Measurements from ENCODE around the gene ZNF438. TPM values are rescaled to one million over a fixed set of nuclear protein-coding genes. Genes with fewer than 3 reads are reported as not detected.
"Not testable (repeated sequence)": the region's sequence is repeated elsewhere in the genome, so short reads cannot be mapped to it uniquely, and the experiment has no call there.

The ZNF438 gene
- total RNA-seq, 1 donor: 4.3 TPM

DNA sequence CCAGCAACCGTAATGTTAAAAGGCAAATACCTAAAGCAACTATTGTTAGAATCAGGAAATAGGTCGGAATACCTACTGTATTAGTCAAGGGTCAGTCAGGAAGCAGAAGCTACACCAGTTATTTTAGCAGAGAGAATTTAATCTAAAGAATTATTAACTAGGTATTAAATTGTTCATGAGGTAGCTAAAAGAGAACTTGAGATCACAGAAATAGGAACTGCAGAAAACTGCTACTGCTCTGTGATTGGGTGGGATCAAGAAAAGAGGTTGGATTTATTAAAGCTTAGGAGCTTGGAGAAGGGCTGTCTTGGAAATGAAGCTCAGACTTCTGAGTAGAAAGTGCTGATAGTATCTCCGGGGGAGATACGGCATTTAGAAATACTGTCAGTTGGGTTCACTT, 20.0 kb upstream of the ZNF438 start:
- Histone ChIP-seq H3K79me2 (ENCODE audit: insufficient read depth, low read length) (no peaks in the 10 kb centered on the region), H3K27ac (ENCODE audit: low read depth, low read length) (no peak overlapping the region), H3K27me3 (ENCODE audit: insufficient read depth, low read length) (no peaks in the 10 kb centered on the region), H2AFZ (ENCODE audit: low read length) (peak overlapping the region; percentile 50), H3K36me3 (ENCODE audit: insufficient read depth, low read length) (no peaks in the 10 kb centered on the region), H3K4me2 (ENCODE audit: insufficient read depth, low read length) (no peak overlapping the region), H3K4me1 (ENCODE audit: insufficient read depth, low read length) (peaks cover 8% of the 10 kb centered on the region), H3K9me3 (ENCODE audit: low read depth, low read length) (no peaks in the 10 kb centered on the region), H3K4me3 (ENCODE audit: insufficient read depth, low read length) (no peak overlapping the region), H4K20me1 (ENCODE audit: insufficient read depth, low read length) (no peaks in the 10 kb centered on the region)
- TF ChIP-seq CTCF (IDR thresholded peaks at IDR 0.05; ENCODE audit: extremely low read depth, low read depth, low read length): no peak
- peak; percentile 47 for DNase-seq (ENCODE audit: insufficient read length, low spot score, missing footprints)

GRCh38 chr10:31042670-31043069, 11.0 kb upstream of the ZNF438 start:
- no peaks in the 10 kb centered on the region for H3K79me2 ChIP-seq (ENCODE audit: insufficient read depth, low read length)
- DNase-seq (ENCODE audit: insufficient read length, low spot score, missing footprints): no peak
- H4K20me1 ChIP-seq (ENCODE audit: insufficient read depth, low read length): no peaks in the 10 kb centered on the region
- H3K9me3 ChIP-seq (ENCODE audit: low read depth, low read length): no peaks in the 10 kb centered on the region
- H3K27ac ChIP-seq (ENCODE audit: low read depth, low read length): no peak overlapping the region
- no peak overlapping the region for H3K4me3 ChIP-seq (ENCODE audit: insufficient read depth, low read length)
- H2AFZ ChIP-seq (ENCODE audit: low read length): no peak overlapping the region
- no peaks in the 10 kb centered on the region for H3K27me3 ChIP-seq (ENCODE audit: insufficient read depth, low read length)
- no peaks in the 10 kb centered on the region for H3K4me1 ChIP-seq (ENCODE audit: insufficient read depth, low read length)
- H3K4me2 ChIP-seq (ENCODE audit: insufficient read depth, low read length): no peak overlapping the region
- TF ChIP-seq CTCF (IDR thresholded peaks at IDR 0.05; ENCODE audit: extremely low read depth, low read depth, low read length): no peak
- no peaks in the 10 kb centered on the region for H3K36me3 ChIP-seq (ENCODE audit: insufficient read depth, low read length)

DNA sequence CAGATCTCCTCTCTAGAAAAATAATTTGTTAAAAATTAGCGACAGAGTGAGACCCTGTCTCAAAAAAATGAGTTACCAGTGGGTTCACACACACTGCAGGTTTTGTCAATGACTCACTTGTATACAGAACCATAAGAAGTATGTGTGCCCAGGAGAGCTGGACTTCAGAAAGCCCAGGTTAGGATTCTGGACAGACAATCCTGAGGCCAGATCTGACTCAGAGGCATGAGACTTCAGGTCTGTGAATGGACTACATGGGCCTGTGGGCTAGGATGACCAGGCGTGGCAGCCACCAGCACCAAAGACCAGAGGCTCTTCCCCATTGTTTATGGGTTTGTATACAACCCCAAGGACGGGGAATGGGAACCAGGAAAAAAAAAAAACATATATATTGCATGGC, 9.3 kb upstream of the ZNF438 start:
- Histone ChIP-seq H3K4me2 (ENCODE audit: insufficient read depth, low read length) (no peak overlapping the region), H2AFZ (ENCODE audit: low read length) (no peak overlapping the region), H4K20me1 (ENCODE audit: insufficient read depth, low read length) (no peaks in the 10 kb centered on the region), H3K79me2 (ENCODE audit: insufficient read depth, low read length) (no peaks in the 10 kb centered on the region), H3K27ac (ENCODE audit: low read depth, low read length) (no peak overlapping the region), H3K27me3 (ENCODE audit: insufficient read depth, low read length) (no peaks in the 10 kb centered on the region), H3K36me3 (ENCODE audit: insufficient read depth, low read length) (no peaks in the 10 kb centered on the region), H3K9me3 (ENCODE audit: low read depth, low read length) (no peaks in the 10 kb centered on the region), H3K4me1 (ENCODE audit: insufficient read depth, low read length) (no peaks in the 10 kb centered on the region), H3K4me3 (ENCODE audit: insufficient read depth, low read length) (no peak overlapping the region)
- TF ChIP-seq CTCF (IDR thresholded peaks at IDR 0.05; ENCODE audit: extremely low read depth, low read depth, low read length): no peak
- no peak for DNase-seq (ENCODE audit: insufficient read length, low spot score, missing footprints)

DNA sequence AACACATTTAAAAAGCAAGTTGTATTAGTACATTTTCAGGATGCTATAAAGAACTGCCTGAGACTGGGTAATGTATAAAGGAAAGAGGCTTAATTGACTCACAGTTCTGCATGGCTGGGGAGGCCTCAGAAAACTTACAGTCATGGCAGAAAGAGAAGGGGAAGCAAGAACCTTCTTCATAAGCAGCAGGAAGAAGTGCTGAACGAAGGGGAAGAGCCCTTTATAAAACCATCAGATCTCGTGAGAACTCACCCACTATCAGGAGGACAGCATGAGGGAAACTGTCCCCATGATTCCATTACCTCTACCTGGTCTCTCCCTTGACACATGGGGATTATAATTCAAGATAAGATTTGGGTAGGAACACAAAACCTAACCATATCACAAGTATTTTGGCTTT, 7.3 kb upstream of the ZNF438 start:
- DNase-seq (ENCODE audit: insufficient read length, low spot score, missing footprints); H3K4me3 ChIP-seq (ENCODE audit: insufficient read depth, low read length); H2AFZ ChIP-seq (ENCODE audit: low read length); H3K27ac ChIP-seq (ENCODE audit: low read depth, low read length); H3K27me3 ChIP-seq (ENCODE audit: insufficient read depth, low read length); H3K4me2 ChIP-seq (ENCODE audit: insufficient read depth, low read length); H4K20me1 ChIP-seq (ENCODE audit: insufficient read depth, low read length); H3K36me3 ChIP-seq (ENCODE audit: insufficient read depth, low read length); H3K9me3 ChIP-seq (ENCODE audit: low read depth, low read length); H3K79me2 ChIP-seq (ENCODE audit: insufficient read depth, low read length): not testable (repeated sequence)
- H3K4me1 ChIP-seq (ENCODE audit: insufficient read depth, low read length): peaks cover 14% of the 10 kb centered on the region

Data from osteoblast (primary cell).